Adipose tissue (tissue), 3 donors: Measurements from ENCODE around the gene CFDP1. TPM values are rescaled to one million over a fixed set of nuclear protein-coding genes. Genes with fewer than 3 reads are reported as not detected.

ENCODE experiments used
- H3K27ac ChIP-seq: one replicate; pipeline ENCODE4 v1.5.1; 2013; ENCODE audit warnings: low read depth, low read length
- WGBS, 3 donors: extraction: QIAGEN DNeasy Blood & Tissue Kit; methylation state at CpG; one replicate each; pipeline ENCODE4 v1.1.7; 2013; 5-methylcytosine and 5-hydroxymethylcytosine counted together
- polyA plus RNA-seq, 3 donors: library from polyadenylated mRNA; stranded (reverse); fragments of 200-250 nt; gene quantifications; one replicate each; pipeline ENCODE4 v1.2.3, GENCODE V29; 2013
- donor health status: healthy with polysubstance abuse.
- donor health status: Bipolar disorder and iron deficiency.
- donor health status: healthy.

CFDP1 gene
- polyA plus RNA-seq, 3 donors: 40.9 to 113 (median 45.5) TPM

DNA sequence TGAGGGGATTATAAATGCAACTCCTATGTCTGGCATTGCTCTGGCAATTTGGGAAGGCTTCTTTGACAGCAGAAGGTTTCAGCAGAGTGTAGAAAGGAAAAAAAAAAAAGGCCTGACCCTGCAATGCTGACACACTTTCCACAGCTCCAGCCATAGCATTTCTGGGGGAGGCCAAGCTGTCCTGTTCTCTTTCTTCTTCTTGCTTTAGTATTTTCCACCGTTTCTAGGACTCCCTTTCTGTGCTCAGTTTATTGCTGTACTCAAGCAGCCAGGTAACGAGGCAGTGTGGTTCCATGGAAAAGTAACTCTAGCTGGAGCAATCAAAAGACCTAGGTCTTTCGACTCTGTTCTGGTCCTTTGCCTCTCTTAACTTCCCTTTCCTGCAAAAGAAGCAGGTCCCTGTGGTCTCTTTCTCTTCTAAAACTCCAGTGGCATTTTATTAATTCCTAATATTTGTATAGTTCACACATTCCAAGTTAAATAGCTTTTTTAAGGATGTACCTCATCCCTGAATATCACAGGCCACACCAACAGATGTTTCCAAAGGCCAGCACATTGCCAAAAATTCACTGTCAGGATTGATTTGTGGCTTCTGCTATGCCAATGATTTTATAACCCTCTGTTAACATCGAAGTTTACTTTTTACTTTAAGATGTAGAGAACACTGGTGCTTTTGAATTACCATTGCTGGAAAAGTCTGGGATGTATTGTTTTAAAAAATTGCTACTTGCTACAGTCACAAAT is 91.6 kb downstream of the CFDP1 start:
- H3K27ac ChIP-seq: peak overlapping the region; percentile 39
- 32 to 54% (median 47%) methylated on average over 4 of the region's 4 CpGs for WGBS, 3 donors

DNA sequence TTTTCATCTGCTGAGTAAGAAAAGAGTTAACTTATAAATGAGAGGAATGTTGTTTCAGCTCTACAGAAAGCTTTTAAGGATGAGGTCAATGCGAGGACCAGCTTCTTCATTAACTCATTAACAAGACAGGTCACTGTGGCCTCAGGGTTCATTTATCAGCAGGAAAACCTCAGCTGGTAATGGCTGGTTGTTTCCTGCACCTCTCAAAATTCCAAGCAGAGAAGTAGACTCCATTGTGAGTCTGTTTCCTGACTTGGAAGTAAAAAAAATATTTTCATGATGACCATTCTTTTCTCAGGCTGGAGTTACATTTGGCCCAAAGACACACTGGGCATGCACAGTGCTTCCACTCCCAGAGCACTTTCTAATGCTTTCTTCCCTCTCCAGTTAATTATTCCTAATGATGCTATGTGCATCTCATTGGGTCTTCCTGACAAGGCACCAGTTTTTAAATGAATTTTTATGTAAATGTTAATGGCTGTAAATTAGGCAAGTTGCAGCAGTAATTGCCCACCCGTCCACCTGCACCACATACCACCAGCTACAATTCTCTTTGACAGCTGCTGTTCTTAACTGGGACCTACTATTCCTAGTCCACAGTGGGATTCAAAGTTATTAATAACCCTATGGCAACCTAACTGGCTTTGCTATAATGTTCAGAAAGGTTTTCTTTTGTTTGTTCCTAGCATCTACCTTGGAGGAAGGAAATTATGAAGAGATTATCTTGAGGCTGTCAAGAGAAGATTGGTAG is 92.4 kb downstream of the CFDP1 start:
- WGBS, 3 donors: 60 to 70% (median 64%) methylated on average over 2 of the region's 2 CpGs
- H3K27ac ChIP-seq: no peak overlapping the region

DNA sequence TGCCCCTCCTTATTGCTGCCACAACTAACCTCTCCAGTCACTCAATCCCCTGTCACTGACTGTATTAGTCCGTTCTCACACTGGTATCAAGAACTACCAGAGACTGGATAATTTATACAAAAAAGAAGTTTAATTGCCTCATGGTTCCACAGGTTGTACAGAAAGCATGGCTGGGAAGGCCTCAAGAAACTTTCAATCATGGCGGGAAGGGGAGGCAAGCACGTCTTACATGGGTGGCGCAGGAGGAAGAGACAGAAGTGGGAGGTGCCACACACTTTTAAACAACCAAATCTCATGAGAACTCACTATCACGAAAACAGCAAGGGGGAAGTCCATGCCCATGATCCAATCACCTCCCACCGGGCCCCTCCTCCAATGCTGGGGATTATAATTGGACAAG is 95.9 kb downstream of the CFDP1 start:
- WGBS, 3 donors: 95 to 97% (median 96%) methylated on average over 6 of the region's 6 CpGs
- H3K27ac ChIP-seq: no peak overlapping the region

DNA sequence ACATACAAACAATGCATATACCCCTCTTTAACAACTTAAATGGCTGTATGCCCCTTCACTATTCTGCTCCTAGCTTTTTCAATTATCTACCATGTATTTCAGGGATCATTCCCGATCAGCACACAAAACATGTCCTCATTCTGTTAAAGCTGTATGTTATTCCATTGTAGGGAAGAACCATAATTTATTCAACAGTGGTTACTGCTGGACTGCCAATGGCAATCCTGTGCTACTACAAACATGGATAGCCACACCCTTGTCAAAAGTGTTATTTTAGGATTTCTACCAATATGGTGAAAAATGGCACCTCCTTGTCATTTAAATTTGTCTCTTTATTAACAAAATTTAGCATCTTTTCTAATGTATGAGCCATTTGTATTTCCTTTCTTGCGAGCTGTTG is 96.8 kb downstream of the CFDP1 start:
- WGBS, 3 donors: 98 to 100% (median 98%) methylated on average over 2 of the region's 2 CpGs
- H3K27ac ChIP-seq: no peak overlapping the region

DNA sequence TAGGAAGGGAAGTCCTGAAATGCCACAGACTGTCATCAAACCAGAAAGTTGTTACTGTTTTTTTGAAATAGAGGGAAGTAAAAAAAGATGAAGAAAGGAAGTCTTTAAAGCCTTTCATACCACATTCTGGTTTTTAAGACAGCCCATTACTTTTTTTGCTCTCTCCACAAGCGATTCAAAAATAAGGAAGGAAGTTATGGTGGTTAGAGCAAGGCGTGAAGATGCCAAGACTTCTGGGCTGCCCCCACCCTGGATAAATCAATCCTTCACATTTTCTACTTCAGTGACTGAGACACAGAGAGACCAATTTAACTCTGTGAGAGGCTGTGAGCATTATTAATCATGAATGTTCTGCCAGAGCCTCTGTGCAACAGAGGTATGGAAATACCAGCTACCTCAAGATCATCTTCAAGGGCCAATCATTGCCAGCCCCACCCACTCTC is 99.6 kb downstream of the CFDP1 start:
- WGBS, 3 donors: 29 to 63% (median 39%) methylated on average over 2 of the region's 2 CpGs
- H3K27ac ChIP-seq: no peak overlapping the region

DNA sequence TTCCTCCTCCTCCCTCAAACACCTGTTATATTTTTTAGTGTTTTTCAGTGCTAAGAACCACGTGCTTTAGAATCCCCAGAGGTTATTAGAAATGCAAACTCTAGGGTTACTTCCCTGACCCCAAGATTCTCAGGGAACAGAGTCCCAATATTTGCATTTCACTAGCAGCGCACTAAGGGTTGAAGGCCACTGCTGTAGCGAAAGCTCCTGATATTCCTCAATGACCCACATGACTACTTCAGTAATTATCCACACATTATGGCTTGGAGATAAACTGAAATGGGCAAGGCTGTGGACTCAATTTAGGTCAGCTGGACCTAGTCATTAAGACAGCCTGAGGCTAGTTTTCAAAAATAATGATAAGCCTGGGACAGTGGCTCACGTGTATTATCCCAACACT is 103.4 kb downstream of the CFDP1 start:
- 69 to 90% (median 86%) methylated on average over 4 of the region's 4 CpGs for WGBS, 3 donors
- no peak overlapping the region for H3K27ac ChIP-seq

DNA sequence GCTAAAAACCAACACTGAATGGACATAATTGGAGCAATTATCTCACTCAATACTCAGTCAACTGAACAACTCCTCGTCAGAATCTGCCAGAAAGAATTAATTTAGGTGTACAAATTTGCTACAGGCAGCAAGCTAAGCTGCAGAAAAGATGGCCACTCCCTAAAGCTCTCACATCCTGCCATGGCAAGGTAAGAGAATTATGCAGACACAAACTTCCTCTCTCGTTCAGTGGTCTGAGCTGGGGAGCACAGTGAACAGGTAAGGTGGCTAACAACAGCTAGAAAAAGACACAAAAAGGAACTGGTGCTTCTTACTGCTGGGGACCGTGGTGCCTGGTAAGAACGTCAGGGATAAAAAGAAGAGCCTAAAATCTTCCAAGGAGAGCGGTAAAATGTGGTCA is 107.0 kb downstream of the CFDP1 start:
- no peak overlapping the region for H3K27ac ChIP-seq
- WGBS, 3 donors: 77 to 81% (median 78%) methylated on average over 5 of the region's 5 CpGs

DNA sequence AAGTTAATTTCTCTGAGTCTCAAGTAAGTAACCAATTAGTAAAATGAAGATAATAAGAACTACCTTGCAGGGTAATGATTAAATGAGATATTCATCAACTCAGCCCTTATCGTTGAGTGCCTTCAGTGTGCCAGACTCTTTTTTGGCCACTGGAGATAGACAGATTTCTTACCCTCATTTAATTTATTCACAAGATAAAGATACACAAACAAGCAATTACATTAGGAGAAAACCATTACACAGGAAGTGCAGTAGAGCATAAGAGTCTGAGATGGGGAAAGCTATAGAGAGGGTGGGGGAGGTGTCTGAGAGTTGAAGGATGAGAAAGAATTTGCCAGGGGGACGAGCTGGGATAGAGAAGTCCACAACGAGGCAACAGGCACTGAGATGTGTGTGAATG is 109.4 kb downstream of the CFDP1 start:
- no peak overlapping the region for H3K27ac ChIP-seq
- 56 to 77% (median 76%) methylated on average over 3 of the region's 3 CpGs for WGBS, 3 donors

DNA sequence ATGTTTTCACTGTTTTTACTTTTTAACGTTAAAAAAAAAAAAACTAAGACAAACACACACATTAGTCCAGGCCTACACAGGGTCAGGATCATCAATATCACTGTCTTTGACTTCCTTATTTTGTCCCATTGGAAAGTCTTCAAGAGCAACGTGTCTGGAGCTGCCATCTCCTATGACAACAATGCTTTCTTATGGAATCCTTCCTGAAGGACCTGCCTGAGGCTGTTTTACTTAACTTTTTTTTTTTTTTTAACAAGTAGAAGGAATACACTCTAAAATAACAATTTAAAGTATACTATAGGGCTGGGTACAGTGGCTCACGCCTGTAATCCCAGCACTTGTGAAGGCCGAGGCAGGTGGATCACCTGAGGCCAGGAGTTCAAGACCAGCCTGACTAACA is 110.1 kb downstream of the CFDP1 start:
- WGBS, 3 donors: 73 to 80% (median 78%) methylated on average over 4 of the region's 4 CpGs
- no peak overlapping the region for H3K27ac ChIP-seq

DNA sequence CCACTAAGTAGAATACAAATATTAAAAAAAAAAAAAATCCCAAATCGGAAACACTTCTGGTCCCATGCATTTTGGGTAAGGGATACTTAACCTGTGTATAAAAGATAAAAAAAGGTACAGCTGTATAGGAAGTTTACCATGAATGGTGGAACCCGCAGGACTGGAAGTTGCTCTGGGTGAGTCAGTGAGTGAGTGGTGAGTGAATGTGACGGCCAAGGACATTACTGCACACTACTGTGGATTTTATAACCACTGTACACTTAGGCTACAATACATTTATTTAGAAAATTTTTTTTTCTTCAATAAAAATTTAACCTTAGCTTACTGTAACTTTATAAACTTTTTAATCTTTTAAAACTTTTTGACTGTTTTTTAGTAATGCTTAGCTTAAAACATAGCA is 110.6 kb downstream of the CFDP1 start:
- WGBS, 3 donors: 62 to 85% (median 63%) methylated on average over 3 of the region's 3 CpGs
- no peak overlapping the region for H3K27ac ChIP-seq

DNA sequence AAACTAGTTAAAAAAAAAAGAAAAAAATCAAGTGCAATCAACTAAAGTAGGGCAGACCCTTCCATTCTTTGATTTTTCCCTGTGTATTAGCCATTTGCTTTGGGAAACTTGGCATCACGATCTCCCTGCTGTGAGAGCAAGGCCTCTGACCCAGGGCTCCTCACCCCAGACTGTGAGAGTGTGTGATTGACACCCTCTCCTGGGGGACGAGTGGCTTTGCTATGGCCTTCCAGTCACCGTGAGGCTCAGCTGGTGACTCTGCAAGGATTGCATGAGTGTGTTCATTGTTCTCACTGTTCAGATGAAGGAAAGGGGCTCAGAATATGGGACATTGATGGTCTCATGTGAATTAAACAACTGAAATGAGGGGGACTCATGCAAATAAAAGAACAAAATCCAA is 112.9 kb downstream of the CFDP1 start:
- WGBS, 3 donors: 58 to 73% (median 62%) methylated on average over 3 of the region's 3 CpGs
- H3K27ac ChIP-seq: no peak overlapping the region

DNA sequence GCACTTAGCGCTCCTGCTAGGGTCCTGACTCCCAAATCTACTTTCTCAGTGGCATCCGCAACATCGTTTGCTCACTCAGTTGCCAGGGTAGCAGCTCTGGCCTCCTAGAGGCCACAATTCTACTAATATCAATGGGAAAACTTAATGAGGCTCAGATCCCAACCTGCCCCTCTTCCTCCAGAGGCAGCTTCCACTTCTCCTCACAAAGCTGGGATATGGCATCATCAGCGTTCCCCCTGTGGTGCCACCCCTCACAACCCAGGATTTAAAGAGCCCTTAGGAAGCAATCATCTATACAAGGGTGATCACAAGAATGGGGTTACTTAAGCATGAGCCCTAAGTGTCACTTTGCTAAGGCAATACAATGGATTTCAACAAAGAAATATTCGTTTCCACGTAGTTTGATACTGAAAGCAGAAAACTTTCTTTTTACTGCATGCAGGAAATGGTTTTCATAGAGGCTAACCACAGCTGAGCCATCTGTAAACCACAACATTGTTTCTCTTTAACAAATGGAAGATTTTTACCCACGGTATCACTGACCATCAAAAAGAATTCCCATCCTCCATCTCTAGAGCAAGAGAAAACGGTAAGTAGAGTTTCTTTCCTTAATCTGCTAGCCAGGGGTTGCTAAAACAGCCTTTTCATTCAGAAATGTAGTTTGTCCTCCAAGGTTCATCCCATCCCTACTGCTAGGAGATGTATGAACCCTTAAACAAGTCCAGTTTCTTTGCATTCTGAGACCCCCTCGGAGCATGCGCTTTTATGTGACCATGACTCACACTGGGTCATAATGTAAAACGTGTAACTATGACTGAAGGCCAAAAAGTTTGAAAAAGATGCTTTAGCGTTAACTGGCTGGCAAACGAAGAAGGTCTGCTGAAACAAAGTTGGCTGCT is 113.5 kb downstream of the CFDP1 start:
- H3K27ac ChIP-seq: no peak overlapping the region
- 58 to 79% (median 64%) methylated on average over 13 of the region's 13 CpGs for WGBS, 3 donors

DNA sequence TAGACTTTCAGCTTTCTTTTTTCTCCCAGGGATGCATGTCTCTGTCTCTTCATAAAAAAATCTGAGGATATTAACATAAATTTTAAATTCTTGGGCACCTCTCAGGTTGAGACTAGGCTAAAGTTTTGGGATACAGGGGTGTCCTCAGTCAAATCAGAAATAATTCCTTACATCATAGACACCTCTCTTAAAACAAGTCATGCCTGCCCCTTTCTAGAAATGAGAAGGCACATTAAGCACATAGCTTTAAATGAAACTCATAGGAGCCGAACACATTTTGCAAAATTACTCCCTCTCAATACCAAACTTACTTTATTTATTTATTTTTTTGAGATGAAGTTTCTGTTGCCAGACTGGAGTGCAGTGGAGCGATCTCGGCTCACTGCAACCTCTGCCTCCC is 114.6 kb downstream of the CFDP1 start:
- no peak overlapping the region for H3K27ac ChIP-seq
- WGBS, 3 donors: 96 to 99% (median 96%) methylated on average over 3 of the region's 3 CpGs

DNA sequence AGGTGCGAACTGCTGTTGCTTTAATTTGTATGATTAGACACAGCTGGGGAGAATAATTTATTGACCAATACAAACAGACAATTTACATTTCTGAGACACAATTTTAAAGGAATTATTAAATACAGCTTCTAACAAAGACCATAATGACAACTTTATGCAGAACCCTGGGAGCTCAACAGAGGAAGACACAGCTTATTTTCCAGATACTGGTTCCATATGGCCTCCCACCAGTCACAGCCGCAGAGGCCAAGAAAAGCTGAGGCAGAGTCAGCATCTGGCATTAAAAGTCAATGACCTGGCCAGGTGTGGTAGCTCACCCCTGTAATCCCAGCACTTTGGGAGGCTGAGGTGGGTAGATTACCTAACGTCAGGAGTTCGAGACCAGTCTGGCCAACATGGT is 115.8 kb downstream of the CFDP1 start:
- whole genome bisulfite sequencing, 3 donors: 70 to 85% (median 81%) methylated on average over 4 of the region's 4 CpGs
- no peak overlapping the region for H3K27ac ChIP-seq

DNA sequence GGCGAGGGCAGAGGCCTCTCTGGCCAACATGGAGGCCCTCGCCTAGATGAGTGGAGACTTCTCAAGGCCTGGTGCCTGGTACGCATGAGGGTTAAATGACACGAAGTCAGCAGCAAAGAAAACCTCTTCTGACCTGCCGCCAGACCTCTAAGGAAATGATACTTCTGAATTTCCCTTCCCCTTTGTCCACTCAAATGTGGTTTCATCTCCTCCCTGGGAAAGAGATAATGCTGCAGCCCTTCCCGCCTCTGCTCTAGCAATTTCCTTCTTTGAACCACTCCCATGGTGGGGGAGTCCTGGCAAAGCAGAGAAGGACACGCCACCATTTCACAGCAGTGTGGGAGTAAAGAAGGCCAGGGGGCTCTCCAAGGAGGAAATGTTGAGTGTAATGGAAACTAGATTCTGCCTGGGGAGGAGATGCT is 116.2 kb downstream of the CFDP1 start:
- H3K27ac ChIP-seq: no peak overlapping the region
- WGBS, 3 donors: 45 to 80% (median 50%) methylated on average over 6 to 7 of the region's 7 CpGs

DNA sequence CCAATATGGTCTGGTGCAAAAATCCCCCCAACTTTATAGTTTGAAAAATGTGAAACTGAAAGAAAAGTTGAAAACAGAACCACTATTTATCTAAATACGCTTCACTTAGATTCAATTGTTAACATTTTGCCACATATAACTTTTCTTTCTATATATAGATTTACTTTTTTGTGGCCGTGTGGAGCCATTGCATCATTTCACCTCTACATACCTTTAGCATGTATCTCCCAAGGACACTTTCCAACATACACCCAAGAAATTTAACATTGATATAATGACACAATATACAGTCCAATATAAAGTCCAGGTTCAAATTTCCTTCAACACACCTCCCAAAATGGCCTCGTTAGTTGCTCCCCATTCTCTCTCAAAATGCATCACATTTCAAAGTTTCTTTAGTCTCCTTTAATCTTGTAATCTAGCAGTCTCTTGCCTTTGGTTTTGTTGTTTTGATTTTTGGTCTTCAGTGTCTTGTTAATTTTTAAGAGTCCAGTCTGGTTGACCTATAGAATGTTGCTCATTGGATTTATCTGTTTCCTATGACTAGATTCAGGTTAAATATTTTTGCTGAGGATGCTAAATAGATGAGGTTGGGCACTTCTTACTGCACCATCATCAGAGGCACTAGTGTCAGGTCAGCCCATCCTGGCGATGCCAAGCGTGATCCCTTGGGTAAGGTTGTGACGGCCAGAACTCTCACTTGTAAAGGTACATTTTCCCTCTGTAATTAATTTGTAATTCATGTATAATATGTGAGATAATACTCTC is 117.6 kb downstream of the CFDP1 start:
- H3K27ac ChIP-seq: no peak overlapping the region
- WGBS, 3 donors: 97 to 99% (median 98%) methylated on average over 6 of the region's 6 CpGs

DNA sequence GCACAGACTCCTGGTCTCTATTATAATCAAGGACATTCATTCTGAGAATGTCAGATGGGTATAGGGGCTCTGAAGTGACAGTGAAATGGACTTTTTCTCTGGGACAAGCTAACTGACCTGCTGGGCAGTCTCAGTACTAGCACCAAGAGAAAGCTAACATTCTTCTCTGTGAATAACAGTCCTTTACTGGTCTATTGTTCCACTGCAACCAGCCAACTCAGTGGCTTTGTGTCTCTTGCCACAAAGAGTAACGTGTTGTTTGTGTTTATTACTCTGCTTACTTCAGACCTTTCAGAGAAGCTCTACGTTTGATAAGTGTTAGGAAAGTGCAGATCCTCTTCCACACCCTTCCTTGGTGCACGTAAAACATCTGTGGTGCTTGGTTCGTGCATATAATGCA is 120.4 kb downstream of the CFDP1 start:
- H3K27ac ChIP-seq: no peak overlapping the region

DNA sequence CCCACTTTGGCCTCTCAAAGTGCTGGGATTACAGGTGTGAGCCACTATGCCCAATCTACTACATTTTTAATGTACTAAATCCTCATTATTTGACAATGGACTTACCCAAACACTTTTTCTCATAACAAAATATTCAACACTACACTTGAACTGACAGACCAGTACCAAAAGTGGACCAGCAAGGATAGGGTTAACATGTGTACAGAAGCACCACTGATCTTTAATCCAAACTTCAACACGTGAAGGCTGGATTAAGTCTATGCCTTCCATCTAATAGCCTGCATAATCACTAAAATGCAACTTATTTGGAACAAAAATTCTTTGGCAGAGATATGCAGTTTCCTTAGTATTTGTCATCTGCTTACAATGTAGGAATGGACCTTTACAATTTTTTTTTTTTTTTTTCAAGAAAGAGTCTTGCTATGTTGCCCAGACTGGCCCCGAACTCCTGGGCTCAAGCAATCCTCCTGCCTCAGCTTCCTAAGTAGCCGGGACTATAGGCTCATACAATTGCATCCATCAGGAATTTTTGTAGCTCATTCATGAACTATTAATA is 121.8 kb downstream of the CFDP1 start:
- WGBS, 3 donors: 56 to 60% (median 58%) methylated on average over 3 of the region's 3 CpGs
- no peak overlapping the region for H3K27ac ChIP-seq

More for the DNA sequence above, 120.4 kb downstream of the CFDP1 start:
- WGBS, 3 donors: 92 to 94% (median 93%) methylated on average over 4 of the region's 4 CpGs
